ENCODE data around the gene LMO7.
A peak's percentile ranks its signal among the peaks of the same experiment; 100 is the strongest.

The LMO7 gene

DNA sequence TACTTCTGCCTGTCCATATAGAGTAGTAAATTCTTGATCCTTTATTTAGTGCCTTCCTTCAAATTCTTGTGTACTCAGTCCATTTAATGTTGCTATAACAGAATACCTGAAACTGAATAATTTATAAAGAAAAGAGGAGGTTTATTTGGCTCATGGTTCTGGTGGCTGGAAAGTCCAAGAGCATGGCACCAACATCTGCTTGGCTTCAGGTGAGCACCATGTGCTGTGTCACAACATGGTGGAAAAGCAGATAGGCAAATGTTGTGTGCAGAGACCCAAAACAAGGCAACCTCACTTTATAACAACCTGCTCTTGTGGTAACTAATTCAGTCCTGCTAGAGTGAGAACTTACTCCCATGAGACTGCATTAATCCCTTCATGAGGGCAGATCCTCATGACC, 195.3 kb downstream of the LMO7 start:
- H3K27ac Mint-ChIP-seq = no peak overlapping the region

DNA sequence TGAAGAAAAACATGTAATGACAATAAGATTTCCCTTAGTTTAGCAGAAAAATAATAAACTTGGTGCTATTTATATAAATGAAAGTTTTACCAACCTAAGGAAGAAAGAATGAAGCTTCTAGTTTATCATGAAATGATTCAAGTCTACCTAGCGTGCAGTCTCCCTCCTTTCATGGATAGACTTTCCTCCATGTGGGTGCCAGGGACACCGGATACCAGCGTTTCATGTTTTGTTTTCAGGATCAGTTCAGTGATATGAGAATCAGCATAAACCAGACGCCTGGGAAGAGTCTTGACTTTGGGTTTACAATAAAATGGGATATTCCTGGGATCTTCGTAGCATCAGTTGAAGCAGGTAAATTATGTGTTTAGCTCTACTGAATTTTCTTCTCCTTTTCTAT, 196.7 kb downstream of the LMO7 start:
- Mint-ChIP-seq H3K27ac (no peak overlapping the region), H3K4me1 (no peaks in the 10 kb centered on the region), H3K4me3 (no peak overlapping the region), H3K9me3 (peaks cover 0 to 8% of the 10 kb centered on the region in 2 donors), H3K27me3 (no peaks in the 10 kb centered on the region)
- DNase-seq = no peak
- no peak for ATAC-seq

More for the DNA sequence above, 195.3 kb downstream of the LMO7 start:
- Mint-ChIP-seq H3K9me3 (peaks cover 0 to 8% of the 10 kb centered on the region in 2 donors), H3K4me1 (no peaks in the 10 kb centered on the region), H3K27me3 (no peaks in the 10 kb centered on the region), H3K4me3 (no peak overlapping the region)
- DNase-seq (no peak), ATAC-seq (no peak)

DNA sequence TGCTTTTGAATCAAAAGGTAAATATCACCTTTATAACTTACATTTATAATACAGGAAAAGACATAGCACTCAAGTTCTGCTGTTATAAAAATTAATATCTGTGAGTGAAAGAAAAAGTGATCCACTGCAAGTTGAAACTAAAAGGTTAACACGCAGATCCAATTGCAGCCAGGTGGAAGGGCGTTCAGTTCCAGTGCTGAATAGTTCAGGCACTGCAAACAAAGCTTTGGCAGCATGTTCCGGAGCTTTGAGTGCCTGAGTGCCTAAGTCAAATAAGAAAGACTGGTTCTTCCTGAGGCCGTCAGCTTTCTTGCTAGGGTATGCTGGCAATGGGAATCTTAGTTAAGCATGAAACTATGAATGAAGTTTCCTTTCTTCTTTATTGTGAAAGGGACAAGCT, 200.3 kb downstream of the LMO7 start:
- DNase-seq (no peak), ATAC-seq (no peak)
- H3K27ac Mint-ChIP-seq = no peak overlapping the region
- H3K27me3 Mint-ChIP-seq = no peaks in the 10 kb centered on the region
- H3K4me3 Mint-ChIP-seq = no peak overlapping the region
- H3K4me1 Mint-ChIP-seq = peaks cover 2% of the 10 kb centered on the region
- H3K9me3 Mint-ChIP-seq = no peaks in the 10 kb centered on the region

DNA sequence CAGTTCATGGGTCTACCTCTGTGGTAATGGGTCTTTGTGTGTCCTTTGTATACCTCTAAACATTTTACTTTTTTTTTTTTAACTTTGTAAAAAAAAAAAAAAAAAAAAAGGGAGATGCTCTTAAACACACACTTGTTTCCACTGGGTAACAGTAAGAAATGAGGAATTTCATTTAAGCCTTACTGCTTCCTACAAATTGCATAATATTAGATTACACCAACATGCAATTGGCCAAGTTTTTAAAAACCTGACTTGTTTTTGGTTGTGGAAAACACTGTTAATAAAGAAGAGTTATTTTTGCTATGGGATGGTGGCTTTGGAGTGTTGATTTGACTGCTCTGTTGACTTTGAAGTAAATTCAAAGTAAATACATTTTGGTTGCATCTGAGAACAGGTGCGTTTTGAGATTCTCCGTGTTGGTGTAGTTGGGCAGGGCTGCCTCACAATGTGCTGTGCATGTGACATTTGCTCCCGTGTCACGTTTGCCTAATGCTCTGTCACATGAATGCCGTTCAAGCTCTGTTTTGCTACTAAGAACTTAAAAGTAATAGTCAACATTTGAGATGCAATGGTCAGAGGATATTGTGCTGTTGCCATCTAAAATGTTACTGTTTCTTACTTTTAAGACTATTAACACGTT, 202.4 kb downstream of the LMO7 start:
- Mint-ChIP-seq H3K9me3 (peaks cover 5 to 7% of the 10 kb centered on the region in 2 donors), H3K27ac (no peak overlapping the region), H3K4me3 (no peak overlapping the region), H3K27me3 (no peaks in the 10 kb centered on the region), H3K4me1 (peaks cover 10% of the 10 kb centered on the region)
- ATAC-seq (no peak), DNase-seq (no peak)

DNA sequence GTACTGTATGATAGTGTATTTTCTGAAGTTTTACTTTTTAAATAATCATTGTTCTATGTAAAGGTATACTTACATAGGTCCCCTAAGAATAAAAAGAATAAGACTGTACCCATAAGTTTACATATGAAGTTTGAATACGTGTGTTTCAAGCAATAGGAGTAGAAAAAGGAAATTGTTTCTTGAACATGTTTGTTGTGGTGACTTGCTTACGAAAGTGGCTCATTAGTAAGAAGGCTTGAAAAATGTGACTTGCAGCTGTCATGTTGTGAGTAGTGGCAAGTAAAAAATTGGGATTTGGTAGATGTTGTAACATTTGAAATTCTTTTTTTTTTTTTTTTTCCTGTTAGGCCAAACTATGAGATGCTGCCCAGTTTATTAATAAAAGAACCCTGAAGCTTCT, 203.3 kb downstream of the LMO7 start:
- Mint-ChIP-seq H3K27ac (no peak overlapping the region), H3K4me1 (peaks cover 10% of the 10 kb centered on the region), H3K9me3 (peaks cover 5 to 7% of the 10 kb centered on the region in 2 donors), H3K4me3 (no peak overlapping the region), H3K27me3 (no peaks in the 10 kb centered on the region)
- ATAC-seq (no peak), DNase-seq (no peak)

DNA sequence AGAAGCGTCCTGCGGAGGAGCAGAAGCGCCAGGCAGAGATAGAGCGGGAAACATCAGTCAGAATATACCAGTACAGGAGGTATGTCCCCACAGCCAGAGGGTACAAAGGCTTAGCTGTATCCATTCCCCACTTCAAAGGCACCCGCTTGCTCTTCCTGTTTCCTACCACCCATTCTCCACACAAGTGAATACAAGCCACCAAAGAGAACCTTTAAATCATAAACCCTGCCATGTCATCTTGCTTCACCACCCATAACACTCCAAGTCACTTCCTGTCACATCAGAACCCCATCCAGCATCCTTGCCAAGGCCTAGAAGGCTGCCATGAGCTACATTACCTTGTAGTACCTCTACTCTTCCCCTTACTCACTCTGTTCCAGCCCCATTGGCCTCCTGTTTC, 205.8 kb downstream of the LMO7 start:
- Mint-ChIP-seq H3K27ac (peak overlapping the region in 1 of 2 donors; percentile 59), H3K4me1 (peaks cover 10% of the 10 kb centered on the region), H3K27me3 (no peaks in the 10 kb centered on the region), H3K4me3 (no peak overlapping the region), H3K9me3 (peaks cover 5 to 7% of the 10 kb centered on the region in 2 donors)
- DNase-seq (no peak), ATAC-seq (peak; percentile 60)

DNA sequence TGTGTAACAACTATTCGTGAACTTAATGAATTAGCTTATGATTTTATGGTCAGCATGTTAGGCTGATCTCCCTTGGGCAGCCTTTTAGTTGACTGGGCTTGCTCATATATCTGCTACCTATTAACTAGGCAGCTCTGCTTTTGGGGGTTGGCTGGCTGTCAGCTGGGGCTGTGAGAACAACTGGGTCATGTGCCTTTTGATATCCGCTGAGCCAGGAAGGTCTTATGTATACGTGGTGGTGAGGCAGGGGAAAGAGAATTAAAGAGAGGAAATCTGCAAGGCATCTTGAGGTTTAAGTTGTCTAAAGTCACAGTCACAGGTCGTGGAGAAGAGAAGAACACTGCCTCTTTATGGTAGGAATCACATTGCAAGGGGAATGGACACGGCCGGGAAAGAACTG, 206.9 kb downstream of the LMO7 start:
- no peak overlapping the region for H3K27ac Mint-ChIP-seq
- no peak overlapping the region for H3K4me3 Mint-ChIP-seq
- no peaks in the 10 kb centered on the region for H3K27me3 Mint-ChIP-seq
- ATAC-seq (no peak), DNase-seq (no peak)
- peaks cover 17% of the 10 kb centered on the region for H3K4me1 Mint-ChIP-seq
- peaks cover 5 to 7% of the 10 kb centered on the region in 2 donors for H3K9me3 Mint-ChIP-seq

DNA sequence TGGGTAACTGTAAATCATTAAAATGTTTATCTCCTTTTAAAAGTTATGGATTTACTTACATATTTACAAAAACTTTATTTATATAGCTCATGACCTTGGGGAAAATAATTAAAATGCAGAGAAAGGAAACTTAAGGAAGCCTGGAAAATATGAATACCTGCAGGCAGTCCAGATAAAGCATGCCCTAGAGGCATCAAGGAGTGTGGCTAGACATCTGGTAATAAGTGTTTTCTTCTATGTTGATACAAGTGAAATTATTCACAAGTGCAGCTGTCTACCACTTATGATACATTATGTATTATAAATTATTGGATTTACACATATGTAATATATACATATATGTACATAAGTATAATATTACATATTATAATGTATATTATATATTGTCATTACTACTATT, 207.9 kb downstream of the LMO7 start:
- Mint-ChIP-seq H3K9me3 (peaks cover 5 to 7% of the 10 kb centered on the region in 2 donors), H3K27me3 (no peaks in the 10 kb centered on the region), H3K4me1 (peaks cover 17% of the 10 kb centered on the region), H3K27ac (peak overlapping the region in 1 of 2 donors; percentile 72), H3K4me3 (no peak overlapping the region)
- ATAC-seq (no peak), DNase-seq (no peak)

DNA sequence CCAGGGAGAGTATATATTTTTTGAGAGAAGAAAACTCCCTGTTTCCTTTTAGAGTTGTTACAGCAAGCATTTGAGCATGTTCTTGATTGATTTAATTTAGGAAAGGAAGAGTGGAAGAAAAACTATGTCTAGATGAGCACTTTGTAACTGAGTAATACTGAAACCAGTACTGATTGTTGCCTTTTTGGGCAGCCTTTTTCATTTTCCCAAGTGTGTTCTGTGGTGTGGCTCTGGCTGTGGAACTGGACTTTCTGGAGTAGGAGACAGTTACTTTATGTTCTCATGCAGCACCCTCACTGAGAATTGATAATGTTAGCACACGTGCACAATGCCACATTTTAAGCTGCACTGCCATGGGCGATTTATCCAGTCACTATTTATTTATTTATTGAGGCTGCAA, 211.5 kb downstream of the LMO7 start:
- DNase-seq = no peak
- Mint-ChIP-seq H3K4me3 (no peak overlapping the region), H3K27me3 (no peaks in the 10 kb centered on the region), H3K9me3 (peaks cover 5 to 7% of the 10 kb centered on the region in 2 donors), H3K4me1 (peaks cover 6% of the 10 kb centered on the region), H3K27ac (no peak overlapping the region)
- no peak for ATAC-seq

DNA sequence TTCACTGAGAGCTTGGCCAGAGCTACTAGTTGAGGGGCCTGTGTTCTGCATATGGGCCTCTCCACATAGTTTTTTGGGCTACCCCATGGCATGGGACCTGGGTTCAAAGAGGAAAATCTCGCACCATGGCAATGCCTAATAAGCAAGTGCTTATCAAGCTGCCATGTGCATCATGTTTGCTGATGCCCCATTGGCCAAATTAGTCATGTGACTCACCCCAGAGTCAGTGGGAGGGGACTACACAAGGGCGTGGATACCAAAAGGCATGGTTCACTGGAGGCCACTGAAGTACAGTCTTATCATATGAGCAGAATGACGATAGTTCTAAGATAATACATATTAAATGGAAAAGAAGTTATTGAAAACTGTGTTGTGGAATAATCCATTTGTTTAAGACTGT, 214.8 kb downstream of the LMO7 start:
- no peak for ATAC-seq
- Mint-ChIP-seq H3K4me1 (peaks cover 6% of the 10 kb centered on the region), H3K4me3 (no peak overlapping the region), H3K27ac (no peak overlapping the region), H3K27me3 (no peaks in the 10 kb centered on the region), H3K9me3 (no peaks in the 10 kb centered on the region)
- DNase-seq = no peak

DNA sequence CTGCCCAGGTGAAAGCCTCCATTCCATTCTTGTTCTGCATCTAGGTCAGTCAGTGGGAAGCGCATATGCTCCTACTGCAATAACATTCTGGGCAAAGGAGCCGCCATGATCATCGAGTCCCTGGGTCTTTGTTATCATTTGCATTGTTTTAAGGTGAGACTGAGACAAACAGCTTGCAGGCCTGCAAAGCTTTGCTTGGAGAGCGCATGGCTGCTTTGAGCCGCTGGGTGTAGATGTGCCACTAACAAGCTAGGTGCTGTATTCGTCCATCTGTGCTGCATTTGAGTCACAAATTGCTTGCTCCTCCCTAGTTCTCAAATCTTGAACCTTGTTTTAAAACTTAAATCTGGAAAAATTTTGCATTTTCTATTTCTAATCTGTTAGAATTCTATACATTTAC, 219.1 kb downstream of the LMO7 start:
- H3K27me3 Mint-ChIP-seq = no peaks in the 10 kb centered on the region
- no peak overlapping the region for H3K4me3 Mint-ChIP-seq
- H3K9me3 Mint-ChIP-seq = no peaks in the 10 kb centered on the region
- H3K27ac Mint-ChIP-seq = no peak overlapping the region
- no peak for ATAC-seq
- DNase-seq = no peak
- no peaks in the 10 kb centered on the region for H3K4me1 Mint-ChIP-seq

DNA sequence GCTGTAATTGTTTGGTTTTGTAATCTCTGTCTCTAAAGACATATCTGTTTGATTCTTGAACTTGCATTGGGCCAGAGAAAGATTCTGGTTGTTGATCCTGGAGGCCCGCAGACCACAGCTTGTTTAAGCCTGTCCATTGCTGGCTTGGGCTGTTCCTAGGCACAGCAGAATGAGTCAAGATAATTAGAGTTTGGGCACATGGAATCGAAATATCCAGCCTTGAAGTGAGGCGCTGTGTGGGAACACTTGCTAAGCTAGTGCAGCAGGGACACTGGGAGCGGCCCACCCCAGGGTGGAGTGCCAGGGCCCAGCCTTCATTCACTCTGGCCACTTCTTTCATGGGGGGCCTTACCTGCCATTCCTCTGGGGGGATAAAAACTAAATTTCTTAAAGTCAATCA, 219.7 kb downstream of the LMO7 start:
- no peak for DNase-seq
- Mint-ChIP-seq H3K27me3 (no peaks in the 10 kb centered on the region), H3K4me3 (no peak overlapping the region), H3K4me1 (no peaks in the 10 kb centered on the region), H3K9me3 (no peaks in the 10 kb centered on the region), H3K27ac (no peak overlapping the region)
- ATAC-seq = no peak

DNA sequence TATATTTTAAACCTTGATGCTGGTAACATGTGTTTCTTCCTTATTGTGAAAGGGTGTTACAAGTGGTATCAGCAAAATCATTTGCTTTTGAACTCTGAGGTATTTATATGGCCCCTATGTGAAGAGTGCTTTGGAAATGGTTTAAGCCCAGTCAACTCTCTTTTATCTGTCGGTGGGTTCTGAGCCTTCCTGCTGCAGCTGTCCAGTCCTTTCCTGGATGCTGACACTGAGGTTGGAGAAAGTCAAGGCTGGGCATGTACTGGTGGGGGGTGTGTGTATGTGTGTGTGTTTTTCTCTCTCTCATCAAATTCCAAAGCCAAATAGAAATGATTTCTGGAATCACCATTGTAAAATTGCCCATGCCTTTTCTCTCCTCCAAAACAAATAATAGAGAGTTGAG, 221.2 kb downstream of the LMO7 start:
- no peaks in the 10 kb centered on the region for H3K27me3 Mint-ChIP-seq
- no peak overlapping the region for H3K4me3 Mint-ChIP-seq
- H3K4me1 Mint-ChIP-seq = no peaks in the 10 kb centered on the region
- DNase-seq = no peak
- no peaks in the 10 kb centered on the region for H3K9me3 Mint-ChIP-seq
- H3K27ac Mint-ChIP-seq = no peak overlapping the region
- no peak for ATAC-seq

DNA sequence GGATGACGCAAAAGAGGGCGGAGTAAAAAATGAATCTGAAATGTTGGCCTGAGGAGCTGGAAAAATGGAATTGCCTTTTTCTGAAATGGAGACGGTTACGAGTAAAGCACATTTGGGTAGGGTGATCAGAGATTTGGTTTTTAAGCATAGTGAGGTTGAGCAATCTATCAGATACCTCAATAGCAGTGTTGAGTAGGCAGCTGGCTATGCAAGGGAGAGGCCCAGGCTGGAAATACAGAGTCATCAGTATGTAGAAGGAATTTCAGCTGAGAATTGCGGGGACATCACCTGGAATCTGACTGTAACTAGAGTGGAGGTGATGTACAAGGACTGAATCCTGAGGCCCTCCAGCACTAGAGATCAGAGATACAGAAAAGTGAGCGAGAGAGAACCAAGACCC, 224.8 kb downstream of the LMO7 start:
- H3K27ac Mint-ChIP-seq = peak overlapping the region in 1 of 2 donors; percentile 43
- H3K4me3 Mint-ChIP-seq = no peak overlapping the region
- DNase-seq = no peak
- no peaks in the 10 kb centered on the region for H3K27me3 Mint-ChIP-seq
- no peak for ATAC-seq
- H3K4me1 Mint-ChIP-seq = no peaks in the 10 kb centered on the region
- H3K9me3 Mint-ChIP-seq = no peaks in the 10 kb centered on the region

DNA sequence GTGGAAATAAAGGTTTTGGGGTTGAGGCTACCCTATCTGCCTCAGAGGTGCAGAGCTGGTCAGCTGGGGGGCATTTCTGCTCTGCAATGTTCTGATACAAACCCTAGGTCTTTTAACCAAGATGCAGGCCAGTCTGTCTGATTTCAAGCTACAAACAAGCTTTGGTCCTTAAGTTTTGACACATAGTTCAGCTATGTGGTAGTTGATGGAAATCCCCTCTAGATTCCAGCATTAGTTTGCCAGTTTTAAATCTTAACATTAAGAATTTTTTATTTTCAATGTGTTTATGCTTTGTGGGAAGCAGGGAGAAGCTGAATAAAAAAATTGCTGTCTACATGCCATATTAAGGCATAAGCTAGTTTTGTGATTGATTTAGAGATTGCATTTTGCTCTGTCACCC, 225.7 kb downstream of the LMO7 start:
- H3K4me3 Mint-ChIP-seq = no peak overlapping the region
- no peak for ATAC-seq
- no peak for DNase-seq
- H3K4me1 Mint-ChIP-seq = no peaks in the 10 kb centered on the region
- no peaks in the 10 kb centered on the region for H3K27me3 Mint-ChIP-seq
- H3K9me3 Mint-ChIP-seq = no peaks in the 10 kb centered on the region
- no peak overlapping the region for H3K27ac Mint-ChIP-seq

DNA sequence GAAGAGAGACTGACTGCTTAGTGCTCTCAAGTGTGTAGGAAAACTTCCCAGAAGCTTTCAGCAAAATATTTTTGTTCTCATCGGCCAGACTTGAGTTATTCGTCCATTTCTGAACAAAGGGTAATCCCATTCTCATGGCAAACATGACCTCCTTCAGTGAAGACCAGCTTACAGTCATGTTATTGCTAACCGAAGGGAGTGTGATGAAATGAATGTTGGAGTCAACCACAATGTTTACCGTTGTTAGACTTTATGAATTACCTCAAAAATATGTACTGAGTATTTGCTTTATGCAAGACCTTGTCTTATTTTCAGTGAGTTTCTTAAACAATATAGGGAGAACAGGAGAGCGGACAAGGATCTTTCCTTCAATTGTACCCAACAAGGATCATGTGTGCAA, 228.6 kb downstream of the LMO7 start:
- DNase-seq = no peak
- H3K9me3 Mint-ChIP-seq = no peaks in the 10 kb centered on the region

DNA sequence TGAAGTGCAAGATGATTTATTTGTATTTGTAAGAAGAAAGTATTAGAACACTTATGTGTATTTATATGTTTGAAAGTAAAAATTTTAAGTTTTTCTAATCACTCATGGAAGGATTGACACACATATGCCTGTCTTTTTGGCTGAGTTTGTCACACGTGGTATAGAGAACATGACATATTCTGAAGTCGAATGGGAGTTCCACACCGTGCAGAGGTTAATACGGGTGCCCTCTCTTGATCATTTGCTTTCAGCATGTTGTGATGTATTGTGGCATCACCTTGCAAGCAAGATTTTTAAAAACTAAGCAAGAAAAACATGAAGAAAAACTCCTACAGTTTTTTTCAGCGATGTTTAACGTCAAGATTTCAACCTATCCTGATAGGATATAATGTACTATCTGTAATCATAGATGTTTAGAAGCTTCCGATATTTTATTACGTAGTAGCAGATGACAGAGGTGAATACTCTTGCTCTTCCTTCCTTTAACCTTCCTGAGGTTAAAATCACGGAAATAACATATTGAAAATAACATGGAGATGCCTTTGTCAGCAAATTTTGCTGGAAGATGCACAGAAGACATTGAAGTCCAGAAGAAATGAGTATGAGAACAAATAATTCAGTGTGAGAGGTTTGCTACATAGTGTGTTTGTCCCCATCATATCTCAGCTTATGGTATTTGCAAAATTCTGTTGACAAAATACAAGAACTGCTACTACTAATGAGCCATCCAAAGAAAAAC, 231.4 kb downstream of the LMO7 start:
- Mint-ChIP-seq H3K27me3 (peaks cover 15% of the 10 kb centered on the region), H3K4me3 (no peak overlapping the region), H3K4me1 (peaks cover 12% of the 10 kb centered on the region), H3K27ac (no peak overlapping the region), H3K9me3 (no peaks in the 10 kb centered on the region)
- ATAC-seq (no peak), DNase-seq (no peak)

More for the DNA sequence above, 228.6 kb downstream of the LMO7 start:
- Mint-ChIP-seq H3K4me1 (peaks cover 2% of the 10 kb centered on the region), H3K27ac (no peak overlapping the region), H3K4me3 (no peak overlapping the region), H3K27me3 (peaks cover 4% of the 10 kb centered on the region)
- no peak for ATAC-seq
